GM12878 (cell line): Measurements from ENCODE around the gene PRMT3. TPM values are rescaled to one million over a fixed set of nuclear protein-coding genes. Genes with fewer than 3 reads are reported as not detected.

Experiments used
- ATAC-seq: fragments of 200-7000 bp; cut with Tn5 transposase; 3 replicates; pipeline ENCODE4 v1.9.1; 2020; ENCODE audit warnings: mild to moderate bottlenecking, moderate library complexity
- BruUV-seq: library from RNA; stranded (reverse); fragments of 400-500 nt; replicated peaks from 2 replicates; lab custom pipeline; 2021; lab: Mats Ljungman, UMichigan
- CTCF ChIA-PET: fragments of 300-600 bp; sonication (Branson Sonifier 250); formaldehyde crosslinking; extraction: SDS; loops from one replicate; lab custom pipeline; 2021; ENCODE audit warnings: inconsistent platforms; lab: Yijun Ruan, JAX
- POLR2A ChIA-PET: fragments of 350-600 bp; formaldehyde crosslinking; extraction: SDS; loops from one replicate; lab custom pipeline; 2021; ENCODE audit warnings: inconsistent platforms; lab: Charles Lee
- RAD21 ChIA-PET: fragments of 300-600 bp; sonication (Branson Sonifier 250); formaldehyde crosslinking; loops from one replicate; lab custom pipeline; 2023; ENCODE audit warnings: antibody characterized with exemption; ENCODE audit not compliant: unreplicated experiment; lab: Charles Lee
- SMC1A ChIA-PET: fragments of 300-600 bp; sonication (Branson Sonifier 250); formaldehyde crosslinking; loops from one replicate; lab custom pipeline; 2023; ENCODE audit not compliant: unreplicated experiment, uncharacterized antibody; lab: Charles Lee
- DNase-seq: peaks from one replicate; pipeline ENCODE4 v3.0.0-alpha.2; 2011; ENCODE audit warnings: low read depth, low spot score
- FAIRE-seq: peaks from 3 replicates; lab custom pipeline; 2011; peaks lifted over from hg19 to GRCh38; lab: Jason Lieb, UNC
- H2AFZ ChIP-seq: 2 replicates; pipeline ENCODE4 v1.6.0; 2011; ENCODE audit warnings: low read depth, low read length, control low read depth; ENCODE audit not compliant: control insufficient read depth
- H3K27ac ChIP-seq: 2 replicates; pipeline ENCODE4 v1.5.1; 2011; ENCODE audit warnings: control low read depth; ENCODE audit not compliant: control insufficient read depth, insufficient read depth
- H3K27me3 ChIP-seq, 2 experiments: replicated peaks in 1 of 2; 2 replicates each; pipeline versions ENCODE4 v1.6.0 to v1.6.1; 2011; ENCODE audit warnings: low read length in 1 of 2; ENCODE audit not compliant: control insufficient read depth in 2 of 2, insufficient read depth in 2 of 2
- H3K36me3 ChIP-seq, 2 experiments: 2 replicates each; pipeline ENCODE4 v1.5.1; 2011; ENCODE audit warnings: low read length in 1 of 2; ENCODE audit not compliant: control insufficient read depth in 2 of 2, insufficient read depth in 2 of 2
- H3K4me1 ChIP-seq: 2 replicates; pipeline ENCODE4 v1.6.1; 2011; ENCODE audit warnings: mild to moderate bottlenecking, low read length, moderate library complexity, mixed read lengths; ENCODE audit not compliant: control insufficient read depth, insufficient read depth
- H3K4me2 ChIP-seq: 2 replicates; pipeline ENCODE4 v1.6.0; 2011; ENCODE audit warnings: control low read depth; ENCODE audit not compliant: control insufficient read depth, insufficient read depth
- H3K4me3 ChIP-seq: fragments of 200-600 bp; sonication (generic); 2 replicates; pipeline ENCODE4 v1.5.1; 2016
- H3K79me2 ChIP-seq: 2 replicates; pipeline ENCODE4 v1.6.0; 2011; ENCODE audit warnings: low read length; ENCODE audit not compliant: control insufficient read depth, insufficient read depth
- H3K9ac ChIP-seq: 2 replicates; pipeline ENCODE4 v1.8.0; 2011; ENCODE audit warnings: low read length, control low read depth, mixed read lengths; ENCODE audit not compliant: control insufficient read depth, insufficient read depth
- H3K9me3 ChIP-seq: replicated peaks from 3 replicates; pipeline ENCODE4 v1.5.1; 2011; ENCODE audit warnings: mild to moderate bottlenecking, low read length; ENCODE audit not compliant: control insufficient read depth, insufficient read depth
- H4K20me1 ChIP-seq: 2 replicates; pipeline ENCODE4 v1.6.0; 2011; ENCODE audit not compliant: control insufficient read depth, insufficient read depth
- CHD2 ChIP-seq: IDR thresholded peaks from 2 replicates; pipeline ENCODE4 v1.6.1; 2011; ENCODE audit warnings: low read depth, low read length, improper control_type of control experiment, borderline replicate concordance
- KDM1A ChIP-seq: fragments of 200-600 bp; sonication (generic); IDR thresholded peaks from 2 replicates; pipeline ENCODE4 v1.6.1; 2016; ENCODE audit warnings: borderline replicate concordance
- MAX ChIP-seq: IDR thresholded peaks from 2 replicates; pipeline ENCODE4 v1.6.1; 2012; ENCODE audit warnings: low read depth, low read length, improper control_type of control experiment
- PAX8 ChIP-seq: fragments of 450-650 bp; IDR thresholded peaks from 2 replicates; pipeline ENCODE4 v1.6.1; 2017; ENCODE audit warnings: mild to moderate bottlenecking, moderate library complexity
- PBX3 ChIP-seq: IDR thresholded peaks from 2 replicates; pipeline ENCODE4 v1.6.1; 2011; ENCODE audit warnings: mild to moderate bottlenecking, low read depth, low read length, moderate library complexity; ENCODE audit not compliant: insufficient replicate concordance
- POLR2A ChIP-seq: IDR thresholded peaks from 2 replicates; pipeline ENCODE4 v1.6.1; 2011; ENCODE audit warnings: low read depth, mild to moderate bottlenecking, low read length
- ZBTB33 ChIP-seq: fragments of 450-650 bp; IDR thresholded peaks from 2 replicates; pipeline ENCODE4 v1.6.1; 2017; ENCODE audit warnings: mild to moderate bottlenecking
- in situ Hi-C: fragments of 300-500 bp; cut with MboI; formaldehyde crosslinking; loops from 9 replicates; pipeline ENCODE4 v1.14.3; 2018; ENCODE audit warnings: mixed read lengths
- intact Hi-C: fragments of 100-400 bp; cut with micrococcal nuclease; formaldehyde crosslinking; loops from one replicate; pipeline ENCODE4 v1.14.2; 2022; ENCODE audit not compliant: unreplicated experiment
- polyA plus RNA-seq, 11 experiments: library from polyadenylated mRNA; depleted of rRNA in 4 of 11; unstranded in 6 of 11; stranded (reverse) in 5 of 11; fragments of >200 nt; fragmentation: Nextera tagmentation in 4 of 11; fragmentation: Illumina TruSeq in 1 of 11; extraction: Ambion mirVana in 4 of 11; extraction: Trizol in 1 of 11; gene quantifications; 1 replicate in 1 of 11; 2 replicates in 10 of 11; pipeline versions ENCODE4 v1.2.1 to v1.2.3, GENCODE V29; 2011 to 2016; ENCODE audit warnings: inconsistent platforms in 2 of 11, missing spikeins in 2 of 11, low read depth in 1 of 11
- total RNA-seq, 4 experiments: library from RNA; depleted of rRNA in 3 of 4; stranded (reverse); fragments of >200 nt in 3 of 4; fragmentation: Illumina TruSeq in 1 of 4; extraction: Trizol in 1 of 4; gene quantifications; 2 replicates each; pipeline versions ENCODE4 v1.2.1 to v1.2.3, GENCODE V29; 2013 to 2021

Gene PRMT3
- total and polyA plus RNA-seq, 10 of the 15 experiments (the other 5 are each of a cell fraction or from before 2014, with no cell fraction given): 13.9 to 52.1 (median 27.7) TPM

GRCh38 chr11:20369826-20370225 is 17.7 kb upstream of the PRMT3 start:
- DNase-seq (no peak), FAIRE-seq (no peak), ATAC-seq (no peak)
- Histone ChIP-seq H3K27ac (no peak overlapping the region), H3K79me2 (no peaks in the 10 kb centered on the region; the same call in 1 of the 2 replicates), H3K4me1 (no peaks in the 10 kb centered on the region), H3K36me3 (no peaks in the 10 kb centered on the region), H4K20me1 (no peaks in the 10 kb centered on the region), H2AFZ (no peak overlapping the region), H3K4me2 (no peak overlapping the region), H3K9me3 (no peaks in the 10 kb centered on the region), H3K9ac (no peak overlapping the region), H3K4me3 (no peak overlapping the region), H3K27me3 (no peaks in the 10 kb centered on the region)
- ChIA-PET POLR2A (no interaction called here), SMC1A (no interaction called here), CTCF (interaction anchor here (3.0 to 8.1 kb wide), 2 partner anchors 15 to 16 kb away, joined by 13 to 66 read pairs; no protein-coding TSS in a partner anchor), RAD21 (no interaction called here)
- no TSS peak for BruUV-seq
- TF ChIP-seq KDM1A: no peak
- no peak for TF ChIP-seq PAX8
- no peak for TF ChIP-seq POLR2A
- TF ChIP-seq MAX: no peak
- no peak for TF ChIP-seq CHD2
- TF ChIP-seq ZBTB33: no peak
- TF ChIP-seq PBX3: no peak
- in situ Hi-C loops: no loop called here
- intact Hi-C loops: no loop called here
